Uterus (tissue), 2 donors: ENCODE results near the gene AASS.

Experiments used
- POLR2A ChIP-seq, 2 donors: fragments of 450-650 bp; IDR thresholded peaks; one replicate each; pipeline ENCODE4 v1.6.1; 2016; ENCODE audit warnings: antibody characterized with exemption in 2 of 2, mild to moderate bottlenecking in 1 of 2, moderate library complexity in 1 of 2
- TF ChIP-seq, protein P1 (sequence below), 4 experiments: fragments of 200-600 bp in 2 of 4; fragments of 450-650 bp in 2 of 4; sonication (generic) in 2 of 4; IDR thresholded peaks; one replicate each; pipeline ENCODE4 v1.5.1; 2016 to 2019; ENCODE audit warnings: antibody characterized with exemption in 4 of 4, mild to moderate bottlenecking in 2 of 4, moderate library complexity in 1 of 4

DNA sequence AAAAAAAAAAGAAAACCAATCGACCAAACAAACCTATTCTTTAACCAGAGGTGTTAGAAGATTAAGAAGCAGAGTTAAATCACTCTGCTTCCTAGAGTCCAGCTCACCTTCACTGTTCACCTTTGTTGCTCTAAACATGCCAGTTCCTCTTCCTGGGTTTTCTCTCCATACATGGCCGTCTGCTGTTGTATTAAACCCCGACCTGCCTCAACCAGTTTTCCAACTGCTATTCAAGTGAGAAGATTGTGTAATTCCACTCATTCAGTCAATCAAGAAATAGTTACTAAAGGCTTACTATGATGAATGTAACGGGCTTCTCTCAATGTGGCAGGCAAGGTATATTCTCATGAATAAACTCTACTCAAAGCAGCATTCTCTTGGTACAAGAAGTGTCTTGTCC lies 8.8 kb downstream of the AASS start:
- TF ChIP-seq, protein P1, sequence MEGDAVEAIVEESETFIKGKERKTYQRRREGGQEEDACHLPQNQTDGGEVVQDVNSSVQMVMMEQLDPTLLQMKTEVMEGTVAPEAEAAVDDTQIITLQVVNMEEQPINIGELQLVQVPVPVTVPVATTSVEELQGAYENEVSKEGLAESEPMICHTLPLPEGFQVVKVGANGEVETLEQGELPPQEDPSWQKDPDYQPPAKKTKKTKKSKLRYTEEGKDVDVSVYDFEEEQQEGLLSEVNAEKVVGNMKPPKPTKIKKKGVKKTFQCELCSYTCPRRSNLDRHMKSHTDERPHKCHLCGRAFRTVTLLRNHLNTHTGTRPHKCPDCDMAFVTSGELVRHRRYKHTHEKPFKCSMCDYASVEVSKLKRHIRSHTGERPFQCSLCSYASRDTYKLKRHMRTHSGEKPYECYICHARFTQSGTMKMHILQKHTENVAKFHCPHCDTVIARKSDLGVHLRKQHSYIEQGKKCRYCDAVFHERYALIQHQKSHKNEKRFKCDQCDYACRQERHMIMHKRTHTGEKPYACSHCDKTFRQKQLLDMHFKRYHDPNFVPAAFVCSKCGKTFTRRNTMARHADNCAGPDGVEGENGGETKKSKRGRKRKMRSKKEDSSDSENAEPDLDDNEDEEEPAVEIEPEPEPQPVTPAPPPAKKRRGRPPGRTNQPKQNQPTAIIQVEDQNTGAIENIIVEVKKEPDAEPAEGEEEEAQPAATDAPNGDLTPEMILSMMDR (IDR thresholded peaks at IDR 0.05) = no peak
- no peak for TF ChIP-seq POLR2A (IDR thresholded peaks at IDR 0.05)
